ENCODE results near the gene RPS16.

RPS16 gene

GRCh38 chr19:39410831-39411080, 25.0 kb downstream of the RPS16 start:
- TF ChIP-seq CTCF (IDR thresholded peaks at IDR 0.05; ENCODE audit: control insufficient read depth, insufficient read depth, low read depth, low read length, missing control alignments), result no peak
- DNase-seq (ENCODE audit: low read depth), result no peak
- H3K4me3 ChIP-seq (ENCODE audit: control insufficient read depth, low read depth, low read length), result no peak overlapping the region

- no peak for DNase-seq (ENCODE audit: low read depth)
- TF ChIP-seq CTCF (IDR thresholded peaks at IDR 0.05; ENCODE audit: control insufficient read depth, insufficient read depth, low read depth, low read length, missing control alignments), result no peak
- peak overlapping the region; percentile 88 for H3K4me3 ChIP-seq (ENCODE audit: control insufficient read depth, low read depth, low read length)
These were observed 25.5 kb downstream of the RPS16 start for GRCh38 chr19:39410017-39410830.

- H3K4me3 ChIP-seq (ENCODE audit: control insufficient read depth, low read depth, low read length), result peak overlapping the region; percentile 88
- DNase-seq (ENCODE audit: low read depth), result no peak
- no peak for TF ChIP-seq CTCF (IDR thresholded peaks at IDR 0.05; ENCODE audit: control insufficient read depth, insufficient read depth, low read depth, low read length, missing control alignments)
These were observed 26.3 kb downstream of the RPS16 start for GRCh38 chr19:39409208-39410016.

- peak overlapping the region; percentile 88 for H3K4me3 ChIP-seq (ENCODE audit: control insufficient read depth, low read depth, low read length)
- no peak for DNase-seq (ENCODE audit: low read depth)
- TF ChIP-seq CTCF (IDR thresholded peaks at IDR 0.05; ENCODE audit: control insufficient read depth, insufficient read depth, low read depth, low read length, missing control alignments), result no peak
These were observed 27.1 kb downstream of the RPS16 start for GRCh38 chr19:39408392-39409207.

- peak overlapping the region; percentile 88 for H3K4me3 ChIP-seq (ENCODE audit: control insufficient read depth, low read depth, low read length)
- TF ChIP-seq CTCF (IDR thresholded peaks at IDR 0.05; ENCODE audit: control insufficient read depth, insufficient read depth, low read depth, low read length, missing control alignments), result no peak
- no peak for DNase-seq (ENCODE audit: low read depth)
These were observed 27.9 kb downstream of the RPS16 start for GRCh38 chr19:39407660-39408391.

GRCh38 chr19:39407410-39407659, 28.4 kb downstream of the RPS16 start:
- no peak for DNase-seq (ENCODE audit: low read depth)
- no peak for TF ChIP-seq CTCF (IDR thresholded peaks at IDR 0.05; ENCODE audit: control insufficient read depth, insufficient read depth, low read depth, low read length, missing control alignments)
- H3K4me3 ChIP-seq (ENCODE audit: control insufficient read depth, low read depth, low read length), result peak overlapping the region; percentile 88
